ENCODE data around the gene EPB41L5.
"Not testable (repeated sequence)": the region's sequence is repeated elsewhere in the genome, so short reads cannot be mapped to it uniquely, and the experiment has no call there.

- not testable (repeated sequence) for TF ChIP-seq CTCF, POLR2A (IDR thresholded peaks at IDR 0.05)
These were observed 15.7 kb upstream of the EPB41L5 start for GRCh38 chr2:119996896-119997891.

All from testis (tissue), 2 donors.